ENCODE data around the gene BCAM. TPM values are rescaled to one million over a fixed set of nuclear protein-coding genes. Genes with fewer than 3 reads are reported as not detected.

Gene BCAM
- total and polyA plus RNA-seq, 4 donors = 10.5 to 87.4 (median 19.1) TPM

DNA sequence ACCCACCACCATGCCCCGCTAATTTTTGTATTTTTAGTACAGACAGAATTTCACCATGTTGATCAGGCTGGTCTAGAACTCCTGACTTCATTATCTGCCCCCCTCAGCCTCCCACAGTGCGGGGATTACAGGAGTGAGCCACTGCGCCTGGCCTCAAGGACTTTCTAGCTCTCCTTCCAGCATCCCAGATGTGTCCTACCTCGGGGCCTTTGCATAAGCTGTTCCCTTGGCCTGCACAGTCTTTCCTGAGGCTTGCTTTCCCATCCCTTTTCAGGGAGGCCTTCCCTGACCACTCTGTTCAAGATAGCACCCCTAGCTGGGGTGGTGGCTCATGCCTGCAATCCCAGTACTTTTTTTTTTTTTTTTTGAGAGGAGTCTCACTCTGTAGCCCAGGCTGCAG, 14.3 kb upstream of the BCAM start:
- TF ChIP-seq, protein P1, sequence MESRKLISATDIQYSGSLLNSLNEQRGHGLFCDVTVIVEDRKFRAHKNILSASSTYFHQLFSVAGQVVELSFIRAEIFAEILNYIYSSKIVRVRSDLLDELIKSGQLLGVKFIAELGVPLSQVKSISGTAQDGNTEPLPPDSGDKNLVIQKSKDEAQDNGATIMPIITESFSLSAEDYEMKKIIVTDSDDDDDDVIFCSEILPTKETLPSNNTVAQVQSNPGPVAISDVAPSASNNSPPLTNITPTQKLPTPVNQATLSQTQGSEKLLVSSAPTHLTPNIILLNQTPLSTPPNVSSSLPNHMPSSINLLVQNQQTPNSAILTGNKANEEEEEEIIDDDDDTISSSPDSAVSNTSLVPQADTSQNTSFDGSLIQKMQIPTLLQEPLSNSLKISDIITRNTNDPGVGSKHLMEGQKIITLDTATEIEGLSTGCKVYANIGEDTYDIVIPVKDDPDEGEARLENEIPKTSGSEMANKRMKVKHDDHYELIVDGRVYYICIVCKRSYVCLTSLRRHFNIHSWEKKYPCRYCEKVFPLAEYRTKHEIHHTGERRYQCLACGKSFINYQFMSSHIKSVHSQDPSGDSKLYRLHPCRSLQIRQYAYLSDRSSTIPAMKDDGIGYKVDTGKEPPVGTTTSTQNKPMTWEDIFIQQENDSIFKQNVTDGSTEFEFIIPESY (IDR thresholded peaks at IDR 0.05) = no peak
- TF ChIP-seq RAD21 (IDR thresholded peaks at IDR 0.05) (no peak), SP1 (IDR thresholded peaks at IDR 0.05) (no peak)
- TF ChIP-seq, protein P2, sequence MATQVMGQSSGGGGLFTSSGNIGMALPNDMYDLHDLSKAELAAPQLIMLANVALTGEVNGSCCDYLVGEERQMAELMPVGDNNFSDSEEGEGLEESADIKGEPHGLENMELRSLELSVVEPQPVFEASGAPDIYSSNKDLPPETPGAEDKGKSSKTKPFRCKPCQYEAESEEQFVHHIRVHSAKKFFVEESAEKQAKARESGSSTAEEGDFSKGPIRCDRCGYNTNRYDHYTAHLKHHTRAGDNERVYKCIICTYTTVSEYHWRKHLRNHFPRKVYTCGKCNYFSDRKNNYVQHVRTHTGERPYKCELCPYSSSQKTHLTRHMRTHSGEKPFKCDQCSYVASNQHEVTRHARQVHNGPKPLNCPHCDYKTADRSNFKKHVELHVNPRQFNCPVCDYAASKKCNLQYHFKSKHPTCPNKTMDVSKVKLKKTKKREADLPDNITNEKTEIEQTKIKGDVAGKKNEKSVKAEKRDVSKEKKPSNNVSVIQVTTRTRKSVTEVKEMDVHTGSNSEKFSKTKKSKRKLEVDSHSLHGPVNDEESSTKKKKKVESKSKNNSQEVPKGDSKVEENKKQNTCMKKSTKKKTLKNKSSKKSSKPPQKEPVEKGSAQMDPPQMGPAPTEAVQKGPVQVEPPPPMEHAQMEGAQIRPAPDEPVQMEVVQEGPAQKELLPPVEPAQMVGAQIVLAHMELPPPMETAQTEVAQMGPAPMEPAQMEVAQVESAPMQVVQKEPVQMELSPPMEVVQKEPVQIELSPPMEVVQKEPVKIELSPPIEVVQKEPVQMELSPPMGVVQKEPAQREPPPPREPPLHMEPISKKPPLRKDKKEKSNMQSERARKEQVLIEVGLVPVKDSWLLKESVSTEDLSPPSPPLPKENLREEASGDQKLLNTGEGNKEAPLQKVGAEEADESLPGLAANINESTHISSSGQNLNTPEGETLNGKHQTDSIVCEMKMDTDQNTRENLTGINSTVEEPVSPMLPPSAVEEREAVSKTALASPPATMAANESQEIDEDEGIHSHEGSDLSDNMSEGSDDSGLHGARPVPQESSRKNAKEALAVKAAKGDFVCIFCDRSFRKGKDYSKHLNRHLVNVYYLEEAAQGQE (IDR thresholded peaks at IDR 0.05) = no peak
- TF ChIP-seq, protein P3, sequence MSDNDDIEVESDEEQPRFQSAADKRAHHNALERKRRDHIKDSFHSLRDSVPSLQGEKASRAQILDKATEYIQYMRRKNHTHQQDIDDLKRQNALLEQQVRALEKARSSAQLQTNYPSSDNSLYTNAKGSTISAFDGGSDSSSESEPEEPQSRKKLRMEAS (IDR thresholded peaks at IDR 0.05) = no peak

DNA sequence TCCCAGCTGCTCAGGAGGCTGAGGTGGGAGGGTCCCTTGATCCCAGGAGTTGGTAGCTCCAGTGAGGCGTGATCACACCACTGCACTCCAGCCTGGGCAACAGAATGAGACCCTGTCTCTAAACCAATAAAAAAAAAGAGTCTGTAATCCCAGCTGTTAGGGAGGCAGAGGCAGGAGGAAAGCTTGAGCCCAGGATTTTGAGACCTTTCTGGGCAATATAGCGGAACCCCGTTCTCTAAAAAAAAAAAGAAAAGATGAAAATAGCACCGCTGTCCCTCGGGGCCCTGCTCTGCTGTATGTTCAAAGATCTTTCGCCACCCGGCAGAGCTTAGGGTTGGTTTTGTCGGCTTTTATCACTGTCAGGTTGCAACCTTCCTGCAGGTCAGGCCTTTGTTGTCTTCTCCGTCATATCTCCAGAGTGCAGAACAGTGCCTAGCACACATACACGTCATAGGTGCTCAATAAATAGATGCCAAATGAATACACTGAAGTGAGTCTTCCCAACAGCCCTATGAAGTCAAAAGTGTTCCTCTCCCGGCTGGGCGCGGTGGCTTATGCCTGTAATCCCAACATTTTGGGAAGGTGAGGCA, 13.4 kb upstream of the BCAM start:
- Histone ChIP-seq H3K36me3 (ENCODE audit: control insufficient read depth in 4 of 4, insufficient read depth in 3 of 4, low read depth in 1 of 4, low read length in 3 of 4) (peaks cover 0 to 16% (median 2%) of the 10 kb centered on the region in 4 donors), H3K9ac (ENCODE audit: low read depth in 1 of 2, low read length in 2 of 2) (no peak overlapping the region), H3K4me1 (ENCODE audit: control insufficient read depth in 4 of 4, insufficient read depth in 4 of 4, low read length in 3 of 4) (peaks cover 10 to 23% (median 20%) of the 10 kb centered on the region in 4 donors), H3K9me3 (ENCODE audit: control insufficient read depth in 4 of 4, low read length in 3 of 4) (no peaks in the 10 kb centered on the region), H3K27ac (ENCODE audit: low read depth in 1 of 2, low read length in 2 of 2) (peak overlapping the region in 1 of 2 donors; percentile 48), H3K27me3 (ENCODE audit: control insufficient read depth in 4 of 4, insufficient read depth in 4 of 4, low read length in 3 of 4) (no peaks in the 10 kb centered on the region), H3K4me3 (ENCODE audit: low read depth in 1 of 3, low read length in 3 of 3) (no peak overlapping the region)
- 90% methylated on average over 13 of the region's 13 CpGs for WGBS
- DNase-seq (ENCODE audit: low spot score) = no peak
- TF ChIP-seq, protein P3 (IDR thresholded peaks at IDR 0.05) = no peak
- TF ChIP-seq SP1 (IDR thresholded peaks at IDR 0.05) (no peak), TAF1 (conservative IDR thresholded peaks at IDR 0.05) (no peak), FOXA2 (IDR thresholded peaks at IDR 0.05) (no peak), JUND (IDR thresholded peaks at IDR 0.05) (no peak), NR2F2 (IDR thresholded peaks at IDR 0.05) (no peak), HNF4G (IDR thresholded peaks at IDR 0.05) (no peak), RXRA (IDR thresholded peaks at IDR 0.05) (no peak), HNF4A (conservative IDR thresholded peaks at IDR 0.05) (no peak), GABPA (IDR thresholded peaks at IDR 0.05 in 1 of 2, conservative IDR thresholded peaks at IDR 0.05 in 1 of 2) (no peak), FOXA1 (IDR thresholded peaks at IDR 0.05) (no peak)
- TF ChIP-seq, protein P1 (IDR thresholded peaks at IDR 0.05) = no peak
- TF ChIP-seq, protein P4, sequence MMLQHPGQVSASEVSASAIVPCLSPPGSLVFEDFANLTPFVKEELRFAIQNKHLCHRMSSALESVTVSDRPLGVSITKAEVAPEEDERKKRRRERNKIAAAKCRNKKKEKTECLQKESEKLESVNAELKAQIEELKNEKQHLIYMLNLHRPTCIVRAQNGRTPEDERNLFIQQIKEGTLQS (IDR thresholded peaks at IDR 0.05) = no peak

More for the DNA sequence above, 14.3 kb upstream of the BCAM start:
- H3K9ac ChIP-seq (ENCODE audit: low read depth in 1 of 2, low read length in 2 of 2) = no peak overlapping the region
- peaks cover 0 to 20% (median 5%) of the 10 kb centered on the region in 4 donors for H3K36me3 ChIP-seq (ENCODE audit: control insufficient read depth in 4 of 4, insufficient read depth in 3 of 4, low read depth in 1 of 4, low read length in 3 of 4)
- 93% methylated on average over 4 of the region's 4 CpGs for WGBS
- H3K27me3 ChIP-seq (ENCODE audit: control insufficient read depth in 4 of 4, insufficient read depth in 4 of 4, low read length in 3 of 4) = no peaks in the 10 kb centered on the region
- no peaks in the 10 kb centered on the region for H3K9me3 ChIP-seq (ENCODE audit: control insufficient read depth in 4 of 4, low read length in 3 of 4)
- no peak for DNase-seq (ENCODE audit: low spot score)
- peaks cover 7 to 15% (median 12%) of the 10 kb centered on the region in 4 donors for H3K4me1 ChIP-seq (ENCODE audit: control insufficient read depth in 4 of 4, insufficient read depth in 4 of 4, low read length in 3 of 4)
- no peak overlapping the region for H3K4me3 ChIP-seq (ENCODE audit: low read depth in 1 of 3, low read length in 3 of 3)
- no peak overlapping the region for H3K27ac ChIP-seq (ENCODE audit: low read depth in 1 of 2, low read length in 2 of 2)
